ENCODE results near the gene TAS2R3.

GRCh38 chr7:141715794-141716689 is 47.9 kb upstream of the TAS2R3 start:
- TF ChIP-seq CTCF (IDR thresholded peaks at IDR 0.05; ENCODE audit: poor library complexity, severe bottlenecking): no peak
- TF ChIP-seq POLR2AphosphoS5 (IDR thresholded peaks at IDR 0.05): no peak
- TF ChIP-seq EZH2 (IDR thresholded peaks at IDR 0.05; ENCODE audit: borderline replicate concordance, insufficient read depth, low read length, poor library complexity, severe bottlenecking): no peak
- no peak for TF ChIP-seq EP300 (conservative IDR thresholded peaks at IDR 0.05; ENCODE audit: poor library complexity, severe bottlenecking)

Measured in neural cell (in vitro differentiated cells).